Activated T-helper 9 cell treated with anti-CD3 and anti-CD28 coated beads, Interleukin-2, amount 50 U/mL, for 16 hours (primary cell): Measurements from ENCODE around the gene CNIH3.
"Not testable (repeated sequence)": the region's sequence is repeated elsewhere in the genome, so short reads cannot be mapped to it uniquely, and the experiment has no call there.

ENCODE experiments used
- DNase-seq: peaks from one replicate; pipeline ENCODE4 v3.0.0-alpha.2; 2020; ENCODE audit warnings: low read depth

Gene CNIH3

DNA sequence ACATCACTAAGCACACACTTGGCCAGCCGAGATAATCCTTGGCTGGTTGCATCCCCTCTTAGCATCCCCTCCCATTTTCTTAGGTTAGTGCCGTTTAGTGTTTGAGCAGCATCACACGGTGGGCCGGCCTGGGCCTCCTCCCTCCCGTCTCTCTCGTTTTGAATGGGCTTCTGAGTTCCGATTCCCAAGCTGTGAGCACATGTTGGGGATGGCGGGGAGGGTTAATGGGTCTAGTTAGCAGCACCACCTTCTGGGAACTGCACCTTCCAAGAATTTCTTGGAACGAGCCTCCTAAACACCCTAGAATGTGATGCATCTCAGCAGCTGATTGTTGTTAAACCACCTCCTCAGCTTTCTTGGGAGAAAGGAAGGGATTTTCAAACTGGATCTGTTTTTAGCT lies 73.3 kb downstream of the CNIH3 start:
- DNase-seq: no peak

- no peak for DNase-seq
These were observed 74.5 kb downstream of the CNIH3 start for GRCh38 chr1:224690576-224690975.

DNA sequence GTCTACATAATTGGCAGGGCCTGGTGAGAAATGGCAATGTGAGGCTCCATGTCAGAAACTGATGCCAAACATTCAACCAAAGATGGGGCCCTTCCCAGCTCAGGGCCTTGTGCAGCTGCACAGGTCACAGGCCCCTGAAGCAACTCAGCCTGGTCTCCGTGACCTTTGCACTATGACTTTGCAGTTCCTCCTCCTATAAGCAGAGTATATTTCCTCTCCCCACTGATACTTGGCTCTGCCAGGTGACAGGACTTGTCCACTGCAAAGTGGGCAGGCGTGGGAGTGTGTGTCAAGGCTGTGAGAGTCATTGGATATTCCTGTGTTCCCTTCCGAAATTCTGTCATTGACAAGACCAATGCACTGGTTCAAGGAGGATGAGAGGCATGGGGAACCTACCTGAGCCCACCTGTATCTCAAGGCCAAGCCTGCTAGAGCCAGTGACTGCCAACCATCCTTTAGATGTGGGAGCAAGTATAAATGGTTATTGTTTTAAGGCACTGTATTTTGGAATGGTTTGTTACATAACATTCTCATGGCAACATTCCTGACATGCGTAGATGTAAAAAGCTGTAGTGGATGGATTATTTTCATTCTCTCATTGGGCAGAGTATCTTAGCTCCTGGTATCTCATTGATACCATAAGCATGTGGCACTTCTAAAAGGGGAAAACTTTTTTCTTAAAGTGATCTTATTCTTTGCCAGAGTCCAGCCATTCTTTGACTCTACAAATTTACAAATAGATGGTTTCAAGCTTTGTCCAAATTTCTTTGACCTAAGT lies 75.2 kb downstream of the CNIH3 start:
- DNase-seq: no peak

GRCh38 chr1:224694969-224695368 lies 78.9 kb downstream of the CNIH3 start:
- no peak for DNase-seq

GRCh38 chr1:224696021-224696420 lies 79.9 kb downstream of the CNIH3 start:
- DNase-seq: no peak

DNA sequence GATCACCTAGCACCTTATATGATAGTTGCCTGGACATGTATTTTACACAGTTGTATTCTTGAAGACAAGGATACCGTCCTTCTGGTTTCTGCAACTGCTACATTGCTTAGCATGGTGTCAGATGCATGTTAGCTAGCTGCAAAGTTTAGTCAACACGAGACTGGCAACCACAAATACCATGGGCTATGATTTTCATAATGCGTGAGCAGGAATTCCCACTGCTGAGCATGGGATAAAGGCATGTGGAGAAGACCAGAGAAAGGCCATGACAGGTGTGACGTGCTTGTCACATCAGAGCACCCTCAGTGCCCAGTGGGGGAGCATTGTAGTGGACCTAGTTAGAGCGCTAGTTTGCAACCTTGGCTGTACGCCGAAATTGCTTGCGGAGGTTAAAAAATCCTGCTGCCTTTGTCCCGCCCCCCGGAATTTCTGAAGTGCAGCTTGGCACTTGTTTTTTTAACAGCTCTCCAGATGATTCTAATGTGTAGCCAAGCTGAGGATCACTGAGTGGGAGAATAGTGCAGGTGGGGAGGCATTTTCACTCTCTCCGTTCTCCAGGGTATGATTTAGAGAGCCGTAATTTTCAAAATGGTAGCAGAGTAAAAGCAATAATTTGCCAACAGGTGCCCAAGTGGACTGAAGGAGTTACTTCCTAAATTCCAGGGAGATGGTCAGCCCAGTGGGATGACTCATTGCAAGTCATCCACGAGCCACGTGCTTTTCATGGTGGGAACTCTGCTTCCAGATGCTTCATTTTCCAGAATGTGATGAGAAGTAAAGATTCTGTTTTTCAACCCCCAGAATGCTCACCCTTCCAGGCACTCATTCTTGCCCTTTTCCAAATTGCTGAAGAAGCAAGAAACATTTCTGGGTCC lies 81.0 kb downstream of the CNIH3 start:
- no peak for DNase-seq

GRCh38 chr1:224698015-224698451 lies 81.9 kb downstream of the CNIH3 start:
- no peak for DNase-seq

DNA sequence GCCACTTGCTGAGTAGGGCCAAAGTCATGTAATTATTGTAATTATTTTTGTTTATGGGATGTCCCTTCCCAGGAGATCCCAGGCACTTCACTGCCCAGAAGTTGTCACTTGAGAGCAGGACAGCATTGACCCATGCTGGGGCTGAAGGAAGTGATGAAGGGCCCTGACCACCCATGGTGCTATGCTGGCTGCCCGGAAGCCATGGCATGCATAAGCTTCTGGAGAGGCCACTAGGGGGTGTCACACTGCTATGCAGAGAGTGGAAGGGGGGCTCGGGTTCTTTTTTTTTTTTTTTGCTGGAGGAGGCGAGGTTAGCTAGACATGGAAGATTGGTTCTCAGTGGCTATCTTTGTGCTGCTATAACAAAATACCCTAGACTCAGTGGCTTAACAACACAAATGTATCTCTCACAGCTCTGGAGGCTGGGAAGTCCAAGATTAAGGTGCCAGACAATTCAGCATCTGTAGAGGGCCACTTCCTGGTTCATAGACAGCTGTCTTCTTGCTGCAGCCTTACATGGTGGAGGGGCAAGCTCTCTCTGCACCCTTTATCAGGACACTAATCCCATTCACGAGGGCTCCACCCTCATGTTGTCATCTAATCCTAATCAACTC lies 84.9 kb downstream of the CNIH3 start:
- no peak for DNase-seq

DNA sequence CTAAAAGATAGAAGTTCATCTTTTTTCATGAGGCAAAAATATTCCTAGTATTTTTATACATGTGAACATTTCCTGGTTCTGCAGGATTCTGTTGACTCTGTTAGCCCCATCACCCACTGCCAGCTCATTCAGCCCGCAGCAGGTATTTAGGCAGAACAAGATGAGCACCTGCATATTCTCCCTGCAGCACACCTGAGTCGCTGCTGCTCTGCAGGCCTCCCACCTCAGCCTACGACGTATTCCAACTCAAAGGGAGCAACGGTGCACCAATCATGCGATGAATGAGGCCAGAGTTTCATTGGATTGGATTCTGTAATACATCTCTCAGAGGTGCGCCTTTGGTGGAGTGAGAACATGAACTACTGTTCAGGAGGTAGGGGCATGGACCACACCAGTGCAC lies 87.6 kb downstream of the CNIH3 start:
- no peak for DNase-seq

- no peak for DNase-seq
These were observed 88.1 kb downstream of the CNIH3 start for GRCh38 chr1:224704107-224704735.

GRCh38 chr1:224705578-224705977 lies 89.5 kb downstream of the CNIH3 start:
- no peak for DNase-seq

- DNase-seq: no peak
These were observed 92.0 kb downstream of the CNIH3 start for GRCh38 chr1:224707843-224708725.

DNA sequence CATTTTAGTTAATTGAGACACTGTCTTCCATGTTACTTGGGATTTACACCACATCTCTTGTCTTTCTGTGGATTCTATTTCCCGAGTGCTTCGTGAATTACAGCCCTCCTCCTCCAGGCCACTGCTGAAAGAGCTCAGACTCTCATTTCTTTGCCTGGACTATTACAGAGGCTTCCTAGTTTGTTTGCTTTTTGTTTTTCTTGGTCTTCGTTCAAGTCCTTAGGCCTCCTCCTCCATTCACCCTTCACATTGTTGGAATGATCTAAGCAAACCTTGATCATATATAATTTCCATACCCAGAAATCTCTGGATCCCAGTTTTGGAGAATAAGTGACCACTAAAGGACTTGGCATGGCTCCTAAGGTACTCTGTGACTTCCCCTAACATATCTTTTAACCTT lies 94.1 kb downstream of the CNIH3 start:
- DNase-seq: no peak

DNA sequence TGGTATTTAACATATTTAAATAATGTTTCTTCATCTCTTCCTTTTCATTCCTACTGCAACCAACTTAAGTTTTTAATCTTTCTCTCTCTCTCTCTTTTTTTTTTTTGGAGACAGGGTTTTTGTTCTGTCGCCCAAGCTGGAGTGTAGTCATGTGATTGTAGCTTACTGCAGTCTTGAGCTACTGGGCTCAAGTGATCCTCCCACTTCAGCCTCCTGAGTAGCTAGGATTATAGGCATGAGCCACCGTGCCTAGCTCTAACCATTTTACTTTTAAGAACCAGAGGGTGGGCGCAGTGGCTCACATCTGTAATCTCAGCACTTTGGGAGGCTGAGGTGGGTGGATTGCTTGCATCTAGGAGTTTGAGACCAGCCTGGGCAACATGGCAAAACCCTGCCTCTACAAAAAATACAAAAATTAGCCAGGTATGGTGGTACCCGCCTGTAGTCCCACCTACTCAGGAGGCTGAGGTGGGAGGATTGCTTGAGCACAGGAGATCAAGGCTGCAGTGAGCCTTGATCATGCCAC lies 95.2 kb downstream of the CNIH3 start:
- DNase-seq: not testable (repeated sequence)

GRCh38 chr1:224711876-224712275 lies 95.8 kb downstream of the CNIH3 start:
- no peak for DNase-seq

DNA sequence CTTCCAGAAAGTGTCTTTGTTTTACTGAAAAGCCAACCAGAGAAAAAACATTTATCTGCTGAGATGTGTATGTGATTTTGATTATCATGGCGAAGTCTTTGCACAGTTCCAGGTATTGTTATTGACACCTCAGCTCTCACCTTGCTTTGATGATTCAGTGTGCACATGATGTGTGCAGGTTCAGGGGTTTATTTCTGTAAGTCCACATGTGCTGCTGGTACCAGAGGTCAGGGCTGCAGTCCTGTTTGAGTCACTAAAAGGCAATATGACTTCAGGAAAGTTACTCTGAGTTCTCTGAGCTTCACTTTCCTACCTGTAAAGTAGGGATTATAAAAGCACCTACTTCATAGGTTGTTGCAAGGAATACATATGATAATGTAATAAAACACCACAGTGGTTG lies 97.1 kb downstream of the CNIH3 start:
- DNase-seq: no peak

- no peak for DNase-seq
These were observed 98.4 kb downstream of the CNIH3 start for GRCh38 chr1:224714553-224714952.

GRCh38 chr1:224718470-224719053 lies 102.4 kb downstream of the CNIH3 start:
- DNase-seq: no peak

DNA sequence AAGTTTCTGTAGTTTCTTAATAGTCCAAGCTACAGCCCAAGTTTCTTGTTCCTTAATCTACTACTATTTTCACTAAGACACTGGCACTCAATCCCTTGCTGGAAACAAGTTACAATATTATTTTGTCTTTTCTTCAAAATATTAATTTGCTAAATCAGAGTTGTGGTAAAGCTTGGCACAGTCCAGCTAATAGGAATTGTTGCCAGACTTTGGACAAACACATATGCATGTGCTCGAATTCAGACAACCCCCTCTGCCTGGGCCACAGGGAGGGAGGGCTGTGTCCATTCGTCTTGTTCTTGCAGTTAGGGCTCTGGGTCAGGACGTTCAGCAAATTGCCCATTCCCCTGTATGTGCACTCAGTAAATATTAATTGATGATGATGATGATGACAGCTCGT lies 103.6 kb downstream of the CNIH3 start:
- DNase-seq: no peak

DNA sequence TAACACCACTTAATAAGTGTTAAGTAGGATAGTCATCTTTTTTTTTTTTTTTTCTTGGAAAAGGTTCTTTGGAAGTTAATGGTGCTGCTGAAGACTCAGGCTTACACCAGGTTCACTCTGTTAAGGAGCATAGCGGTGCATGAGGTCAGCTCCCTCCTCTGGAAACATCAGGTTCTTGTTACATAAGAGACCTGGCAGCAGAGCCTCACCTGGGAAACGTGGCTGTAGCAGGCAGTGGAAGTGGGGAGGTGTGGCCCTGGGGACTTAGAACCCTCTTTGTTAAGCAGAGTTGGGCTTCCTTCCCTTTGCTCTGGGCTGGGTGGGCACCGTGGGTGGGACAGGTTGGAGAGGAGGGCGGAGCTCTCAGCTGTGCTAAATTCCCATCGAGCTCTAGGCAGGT lies 104.1 kb downstream of the CNIH3 start:
- no peak for DNase-seq

DNA sequence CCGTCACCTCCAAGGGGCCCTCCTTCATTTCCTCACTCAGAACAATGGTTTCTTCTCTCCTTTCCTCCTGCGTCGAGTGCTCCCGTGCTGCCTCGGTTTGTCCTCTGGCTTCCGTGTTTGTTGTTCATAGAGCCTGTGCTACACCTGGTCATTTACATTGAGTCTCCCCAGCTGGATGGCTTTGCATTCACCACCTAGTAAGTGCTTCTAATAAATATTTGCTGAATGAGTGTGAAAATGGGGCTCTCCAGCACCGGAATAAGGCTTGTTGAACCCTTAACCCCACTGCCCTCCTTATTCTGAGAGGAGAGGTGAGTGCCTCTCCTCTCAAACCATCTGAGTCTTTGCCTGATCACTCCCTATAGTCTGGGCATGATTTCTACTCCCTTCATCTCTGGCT lies 104.9 kb downstream of the CNIH3 start:
- no peak for DNase-seq
